K562 (cell line): ENCODE measurements around the gene NDRG4. TPM values are rescaled to one million over a fixed set of nuclear protein-coding genes. Genes with fewer than 3 reads are reported as not detected.
A peak's percentile ranks its signal among the peaks of the same experiment; 100 is the strongest.

Source experiments
- CREB1 ChIP-seq, 2 experiments: sonication (generic) in 1 of 2; formaldehyde crosslinking in 1 of 2; IDR thresholded peaks; 2 replicates each; pipeline versions ENCODE4 v1.6.1 to v1.8.0; 2012 to 2022; ENCODE audit warnings: inconsistent platforms in 1 of 2, mild to moderate bottlenecking in 1 of 2, missing genetic modification reagents in 1 of 2, moderate library complexity in 1 of 2
- CTBP1 ChIP-seq: fragments of 450-650 bp; IDR thresholded peaks from 2 replicates; pipeline ENCODE4 v1.6.1; 2016; ENCODE audit warnings: borderline replicate concordance
- ERF ChIP-seq: fragments of 450-650 bp; formaldehyde crosslinking; IDR thresholded peaks from 2 replicates; pipeline ENCODE4 v1.4.0; 2020; ENCODE audit warnings: mild to moderate bottlenecking, mixed read lengths
- GMEB1 ChIP-seq: fragments of 250-450 bp; sonication (Bioruptor Pico); IDR thresholded peaks from 2 replicates; pipeline ENCODE4 v1.4.0; 2020; ENCODE audit warnings: mild to moderate bottlenecking
- NR2C2 ChIP-seq, 2 experiments: fragments of 200-800 bp in 1 of 2; sonication (Bioruptor generic) in 1 of 2; sonication (generic) in 1 of 2; formaldehyde crosslinking in 1 of 2; IDR thresholded peaks; 2 replicates each; pipeline versions ENCODE4 v1.6.1 to v1.8.0; 2016 to 2022; ENCODE audit warnings: mild to moderate bottlenecking in 1 of 2, missing compliant biosample characterization in 1 of 2, missing genetic modification characterization in 1 of 2, missing genetic modification reagents in 1 of 2
- polyA plus RNA-seq, 8 experiments: library from polyadenylated mRNA; depleted of rRNA in 4 of 8; stranded (reverse) in 5 of 8; unstranded in 3 of 8; fragments of >200 nt; fragmentation: Nextera tagmentation in 2 of 8; fragmentation: Illumina TruSeq in 1 of 8; extraction: Ambion mirVana in 2 of 8; extraction: Trizol in 1 of 8; gene quantifications; 2 replicates each; pipeline versions ENCODE4 v1.2.1 to v1.2.3, GENCODE V29; 2011 to 2014; ENCODE audit warnings: inconsistent platforms in 1 of 8, missing spikeins in 1 of 8
- total RNA-seq, 7 experiments: library from RNA; depleted of rRNA in 6 of 7; stranded (reverse); fragments of >200 nt in 6 of 7; fragmentation: Illumina TruSeq in 2 of 7; extraction: Trizol in 2 of 7; gene quantifications; 2 replicates each; pipeline versions ENCODE4 v1.2.1 to v1.2.3, GENCODE V29; 2011 to 2021; ENCODE audit warnings: low replicate concordance in 1 of 7
- TF ChIP-seq, protein P1 (sequence below): fragments of 250-450 bp; sonication (Bioruptor Pico); IDR thresholded peaks from 2 replicates; pipeline ENCODE4 v1.4.0; 2020

Gene NDRG4
- total and polyA plus RNA-seq, 9 of the 15 experiments (the other 6 are each of a cell fraction or from before 2014, with no cell fraction given): 0.06 to 0.95 (median 0.28) TPM

DNA sequence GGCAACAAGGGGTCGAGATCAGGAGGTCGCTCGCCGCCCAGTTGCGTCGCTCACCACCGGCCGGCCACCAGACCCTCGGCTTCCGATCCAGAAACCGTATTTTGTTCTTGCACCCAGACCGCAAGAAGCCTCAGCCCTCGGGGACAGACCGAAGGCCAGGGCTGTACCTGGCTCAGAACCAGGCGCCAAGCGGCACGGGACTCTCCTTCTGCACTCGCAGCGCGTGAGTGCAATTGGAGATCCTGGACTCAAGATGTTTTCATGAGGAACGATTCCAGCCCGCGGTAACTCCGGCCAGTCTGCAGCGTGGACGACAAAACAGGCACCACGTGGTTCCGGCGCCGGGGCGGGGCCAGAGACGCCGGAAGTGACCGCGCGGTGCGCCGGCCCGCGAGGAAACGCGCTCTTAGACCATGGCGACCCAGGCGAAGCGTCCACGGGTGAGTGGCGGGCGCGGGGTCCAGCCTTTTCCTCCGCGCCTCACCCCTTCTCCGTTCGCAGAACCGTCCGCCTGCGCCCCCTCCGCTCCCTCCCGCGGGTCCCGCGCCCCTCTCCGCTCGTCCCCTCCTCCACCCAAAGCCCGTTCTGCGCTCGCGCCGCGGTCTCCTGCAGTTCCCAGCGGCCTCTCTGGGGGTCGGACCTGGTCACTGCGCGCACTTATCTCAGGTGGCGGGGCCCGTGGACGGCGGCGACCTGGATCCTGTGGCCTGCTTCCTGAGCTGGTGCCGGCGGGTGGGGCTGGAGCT, 15.4 kb downstream of the NDRG4 start, which contains the start of gene SETD6 (continued):
- TF ChIP-seq GMEB1: peak; percentile 69; the same call in 1 of the 2 replicates
- TF ChIP-seq NR2C2 (CRISPR knock-in tag; IDR thresholded peaks at IDR 0.05): 0 out of 2 replicates have a peak, but pooled peaks have one; percentile 41
- TF ChIP-seq NR2C2 (tag; IDR thresholded peaks at IDR 0.05): no peak; the same call in 1 of the 2 replicates
- TF ChIP-seq CTBP1: peak; percentile 76
- peak; percentile 73 for TF ChIP-seq CREB1 (IDR thresholded peaks at IDR 0.05)
- TF ChIP-seq CREB1 (CRISPR knock-in tag; IDR thresholded peaks at IDR 0.05): peak; percentile 74
- TF ChIP-seq, protein P1, sequence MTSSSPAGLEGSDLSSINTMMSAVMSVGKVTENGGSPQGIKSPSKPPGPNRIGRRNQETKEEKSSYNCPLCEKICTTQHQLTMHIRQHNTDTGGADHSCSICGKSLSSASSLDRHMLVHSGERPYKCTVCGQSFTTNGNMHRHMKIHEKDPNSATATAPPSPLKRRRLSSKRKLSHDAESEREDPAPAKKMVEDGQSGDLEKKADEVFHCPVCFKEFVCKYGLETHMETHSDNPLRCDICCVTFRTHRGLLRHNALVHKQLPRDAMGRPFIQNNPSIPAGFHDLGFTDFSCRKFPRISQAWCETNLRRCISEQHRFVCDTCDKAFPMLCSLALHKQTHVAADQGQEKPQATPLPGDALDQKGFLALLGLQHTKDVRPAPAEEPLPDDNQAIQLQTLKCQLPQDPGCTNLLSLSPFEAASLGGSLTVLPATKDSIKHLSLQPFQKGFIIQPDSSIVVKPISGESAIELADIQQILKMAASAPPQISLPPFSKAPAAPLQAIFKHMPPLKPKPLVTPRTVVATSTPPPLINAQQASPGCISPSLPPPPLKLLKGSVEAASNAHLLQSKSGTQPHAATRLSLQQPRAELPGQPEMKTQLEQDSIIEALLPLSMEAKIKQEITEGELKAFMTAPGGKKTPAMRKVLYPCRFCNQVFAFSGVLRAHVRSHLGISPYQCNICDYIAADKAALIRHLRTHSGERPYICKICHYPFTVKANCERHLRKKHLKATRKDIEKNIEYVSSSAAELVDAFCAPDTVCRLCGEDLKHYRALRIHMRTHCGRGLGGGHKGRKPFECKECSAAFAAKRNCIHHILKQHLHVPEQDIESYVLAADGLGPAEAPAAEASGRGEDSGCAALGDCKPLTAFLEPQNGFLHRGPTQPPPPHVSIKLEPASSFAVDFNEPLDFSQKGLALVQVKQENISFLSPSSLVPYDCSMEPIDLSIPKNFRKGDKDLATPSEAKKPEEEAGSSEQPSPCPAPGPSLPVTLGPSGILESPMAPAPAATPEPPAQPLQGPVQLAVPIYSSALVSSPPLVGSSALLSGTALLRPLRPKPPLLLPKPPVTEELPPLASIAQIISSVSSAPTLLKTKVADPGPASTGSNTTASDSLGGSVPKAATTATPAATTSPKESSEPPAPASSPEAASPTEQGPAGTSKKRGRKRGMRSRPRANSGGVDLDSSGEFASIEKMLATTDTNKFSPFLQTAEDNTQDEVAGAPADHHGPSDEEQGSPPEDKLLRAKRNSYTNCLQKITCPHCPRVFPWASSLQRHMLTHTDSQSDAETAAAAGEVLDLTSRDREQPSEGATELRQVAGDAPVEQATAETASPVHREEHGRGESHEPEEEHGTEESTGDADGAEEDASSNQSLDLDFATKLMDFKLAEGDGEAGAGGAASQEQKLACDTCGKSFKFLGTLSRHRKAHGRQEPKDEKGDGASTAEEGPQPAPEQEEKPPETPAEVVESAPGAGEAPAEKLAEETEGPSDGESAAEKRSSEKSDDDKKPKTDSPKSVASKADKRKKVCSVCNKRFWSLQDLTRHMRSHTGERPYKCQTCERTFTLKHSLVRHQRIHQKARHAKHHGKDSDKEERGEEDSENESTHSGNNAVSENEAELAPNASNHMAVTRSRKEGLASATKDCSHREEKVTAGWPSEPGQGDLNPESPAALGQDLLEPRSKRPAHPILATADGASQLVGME (CRISPR knock-in tag): no peak
- TF ChIP-seq ERF (CRISPR knock-in tag): no peak
